Epithelial cell of esophagus (primary cell): ENCODE measurements around the gene PLXNA1.

Experiments used
- DNase-seq: peaks from one replicate; pipeline ENCODE4 v3.0.0; 2010; ENCODE audit warnings: low read depth
- H3K4me3 ChIP-seq: 2 replicates; pipeline ENCODE4 v1.5.1; 2011; ENCODE audit warnings: mild to moderate bottlenecking, low read length, control low read depth
- TF ChIP-seq, protein P1 (sequence below): IDR thresholded peaks from 2 replicates; pipeline ENCODE4 v1.5.1; 2011; ENCODE audit warnings: low read depth, mild to moderate bottlenecking, low read length, control low read depth, inconsistent platforms; ENCODE audit not compliant: insufficient read depth; ENCODE audit errors: missing control alignments

The PLXNA1 gene

DNA sequence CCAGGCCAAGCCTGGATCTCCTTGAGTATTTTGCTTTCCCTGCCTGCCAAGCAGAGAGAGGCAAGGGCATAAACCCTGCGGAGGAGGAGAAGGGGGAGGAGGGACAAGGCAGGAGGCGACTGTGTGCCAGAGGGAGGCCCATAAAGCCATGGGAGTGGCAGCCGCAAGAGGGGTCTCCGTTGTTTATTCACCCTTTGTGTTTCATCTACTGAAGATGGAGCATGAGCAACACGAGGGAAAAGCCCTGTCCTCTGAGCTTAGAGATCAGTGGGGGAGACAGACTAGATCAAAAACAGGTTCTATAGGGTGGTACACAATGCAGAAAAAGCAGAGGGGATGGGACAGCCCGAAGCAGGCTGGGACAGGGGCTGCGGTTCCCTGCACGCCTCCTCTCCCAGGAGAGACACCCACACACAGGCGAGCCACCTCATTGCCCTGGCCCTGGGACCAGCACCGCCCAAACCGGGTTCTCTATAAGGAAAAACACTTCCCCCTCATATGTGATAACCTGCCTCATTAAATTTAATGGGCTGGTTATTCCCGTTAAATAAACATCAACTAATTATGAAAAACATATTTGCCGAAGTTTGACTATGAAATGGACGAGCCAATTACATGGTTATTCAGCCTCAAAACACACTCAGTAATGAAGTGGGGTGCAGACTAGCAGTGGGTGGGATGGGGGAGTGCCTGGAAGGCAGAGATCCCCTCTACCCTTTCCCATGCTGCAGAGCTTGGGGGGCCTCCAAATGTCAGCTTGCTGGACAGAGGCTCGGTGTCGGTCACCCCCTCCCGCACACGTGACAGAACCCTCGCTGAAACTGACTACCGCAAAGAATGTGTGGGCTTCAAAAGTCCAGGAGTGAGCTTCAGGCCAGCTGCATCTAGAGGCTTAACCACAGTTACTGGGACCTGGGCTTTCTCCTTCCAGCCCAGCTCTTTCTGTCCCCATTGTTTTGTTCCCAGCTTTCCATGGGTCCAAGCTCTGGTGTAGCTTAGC, 14.2 kb upstream of the PLXNA1 start:
- DNase-seq: no peak
- H3K4me3 ChIP-seq: no peak overlapping the region
- TF ChIP-seq, protein P1, sequence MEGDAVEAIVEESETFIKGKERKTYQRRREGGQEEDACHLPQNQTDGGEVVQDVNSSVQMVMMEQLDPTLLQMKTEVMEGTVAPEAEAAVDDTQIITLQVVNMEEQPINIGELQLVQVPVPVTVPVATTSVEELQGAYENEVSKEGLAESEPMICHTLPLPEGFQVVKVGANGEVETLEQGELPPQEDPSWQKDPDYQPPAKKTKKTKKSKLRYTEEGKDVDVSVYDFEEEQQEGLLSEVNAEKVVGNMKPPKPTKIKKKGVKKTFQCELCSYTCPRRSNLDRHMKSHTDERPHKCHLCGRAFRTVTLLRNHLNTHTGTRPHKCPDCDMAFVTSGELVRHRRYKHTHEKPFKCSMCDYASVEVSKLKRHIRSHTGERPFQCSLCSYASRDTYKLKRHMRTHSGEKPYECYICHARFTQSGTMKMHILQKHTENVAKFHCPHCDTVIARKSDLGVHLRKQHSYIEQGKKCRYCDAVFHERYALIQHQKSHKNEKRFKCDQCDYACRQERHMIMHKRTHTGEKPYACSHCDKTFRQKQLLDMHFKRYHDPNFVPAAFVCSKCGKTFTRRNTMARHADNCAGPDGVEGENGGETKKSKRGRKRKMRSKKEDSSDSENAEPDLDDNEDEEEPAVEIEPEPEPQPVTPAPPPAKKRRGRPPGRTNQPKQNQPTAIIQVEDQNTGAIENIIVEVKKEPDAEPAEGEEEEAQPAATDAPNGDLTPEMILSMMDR: no peak

DNA sequence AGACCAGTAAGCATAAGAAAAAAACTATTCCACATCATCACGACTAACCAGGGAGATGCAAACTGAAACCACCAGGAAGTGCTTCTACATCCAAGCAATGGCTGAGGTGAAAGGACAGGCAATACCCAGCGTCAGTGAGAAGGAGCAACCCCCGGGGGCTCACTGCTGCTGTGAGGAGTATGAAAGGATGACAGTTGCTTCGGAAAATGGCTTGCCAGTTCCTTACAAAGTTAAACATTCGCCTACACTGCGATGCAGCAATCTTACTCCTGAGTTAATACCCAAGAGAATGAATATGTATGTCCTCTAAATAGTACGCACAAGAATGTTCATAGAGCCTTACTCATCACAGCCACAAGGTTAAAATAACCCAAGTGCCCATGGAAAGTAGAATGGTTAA, 13.3 kb upstream of the PLXNA1 start:
- no peak for DNase-seq
- TF ChIP-seq, protein P1: no peak
- no peak overlapping the region for H3K4me3 ChIP-seq

DNA sequence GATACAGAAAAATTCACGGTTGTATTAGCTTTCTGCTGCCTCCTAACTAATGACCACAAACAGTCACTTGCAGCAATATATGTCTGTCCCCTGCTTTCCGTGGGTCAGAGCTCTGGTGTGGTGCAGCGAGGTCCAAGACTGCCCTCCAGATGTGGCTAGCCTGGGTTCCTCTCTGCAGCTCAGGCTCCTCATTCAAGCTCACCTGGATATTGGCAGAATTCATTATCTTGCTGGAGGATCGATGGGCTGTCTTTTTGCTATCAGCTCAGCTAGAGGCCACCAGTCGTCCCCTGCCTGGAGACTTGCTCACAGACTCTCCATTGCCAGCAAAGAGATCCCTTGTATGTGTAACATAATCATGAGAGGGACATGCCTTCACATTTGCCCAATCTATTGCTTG, 12.8 kb upstream of the PLXNA1 start:
- H3K4me3 ChIP-seq: no peak overlapping the region
- no peak for DNase-seq
- TF ChIP-seq, protein P1: no peak

DNA sequence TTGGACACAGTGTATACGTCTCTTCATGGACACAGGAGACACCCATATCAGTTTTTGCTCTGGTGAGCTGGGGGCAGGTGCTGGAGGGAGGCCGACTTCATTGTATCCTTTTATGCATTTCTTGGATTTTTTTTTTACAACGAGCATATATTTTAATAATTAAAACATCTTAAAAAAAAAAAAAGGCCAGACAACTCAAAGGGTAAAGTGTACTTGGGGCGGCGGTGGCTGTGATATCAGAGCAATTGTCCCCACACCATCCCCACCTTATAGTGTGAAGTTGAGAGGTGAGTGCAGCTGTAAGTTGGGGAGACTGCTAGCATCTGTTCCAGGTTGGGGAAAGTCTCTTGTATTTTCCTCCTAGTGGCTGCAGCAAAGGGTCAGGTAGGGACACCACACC, 12.0 kb upstream of the PLXNA1 start:
- H3K4me3 ChIP-seq: no peak overlapping the region
- TF ChIP-seq, protein P1: no peak
- DNase-seq: no peak

DNA sequence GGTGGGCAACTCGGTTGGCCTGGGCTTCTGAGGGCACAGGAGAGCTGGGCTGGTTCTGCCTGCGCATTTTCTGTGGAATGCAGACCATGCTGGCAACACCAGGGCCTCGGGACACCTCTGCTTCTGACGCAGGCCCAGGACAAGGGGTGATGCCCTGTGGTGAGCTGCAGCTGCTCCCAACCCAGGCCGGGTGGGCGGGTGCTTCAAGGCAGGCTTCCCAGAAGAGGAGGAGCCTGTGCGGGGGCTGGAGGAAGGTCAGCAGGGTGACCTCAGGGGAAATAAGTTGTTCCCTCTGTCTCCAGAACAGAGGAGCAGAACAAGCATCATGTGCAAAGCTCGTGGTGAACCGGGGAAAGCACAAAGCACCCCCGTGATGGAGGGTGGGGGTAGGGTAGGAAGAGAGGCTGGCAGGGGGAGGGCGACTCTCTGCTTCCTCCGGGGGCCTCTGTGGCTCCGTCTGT, 11.0 kb upstream of the PLXNA1 start:
- H3K4me3 ChIP-seq: no peak overlapping the region
- TF ChIP-seq, protein P1: no peak
- no peak for DNase-seq

DNA sequence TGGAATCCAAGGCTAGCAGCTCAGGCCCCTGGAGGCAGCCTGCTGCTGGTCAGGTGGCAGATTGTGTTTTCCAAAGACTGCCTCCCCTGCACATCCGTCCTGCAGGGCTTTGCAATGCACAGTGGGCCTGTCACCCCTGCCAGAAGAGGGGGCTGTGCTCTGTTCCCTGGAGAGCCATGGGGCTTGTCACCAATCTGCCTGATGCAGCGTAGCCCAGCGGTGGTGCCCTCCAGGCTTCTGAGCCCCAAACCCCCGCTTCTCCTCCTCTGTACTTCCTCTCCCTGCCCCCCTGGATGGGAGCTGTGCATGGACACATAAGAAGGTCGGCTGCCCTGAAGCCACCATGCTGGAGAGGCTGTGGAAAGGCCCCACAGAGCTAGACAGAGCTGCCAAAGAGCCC, 10.0 kb upstream of the PLXNA1 start:
- TF ChIP-seq, protein P1: no peak
- no peak overlapping the region for H3K4me3 ChIP-seq
- no peak for DNase-seq

DNA sequence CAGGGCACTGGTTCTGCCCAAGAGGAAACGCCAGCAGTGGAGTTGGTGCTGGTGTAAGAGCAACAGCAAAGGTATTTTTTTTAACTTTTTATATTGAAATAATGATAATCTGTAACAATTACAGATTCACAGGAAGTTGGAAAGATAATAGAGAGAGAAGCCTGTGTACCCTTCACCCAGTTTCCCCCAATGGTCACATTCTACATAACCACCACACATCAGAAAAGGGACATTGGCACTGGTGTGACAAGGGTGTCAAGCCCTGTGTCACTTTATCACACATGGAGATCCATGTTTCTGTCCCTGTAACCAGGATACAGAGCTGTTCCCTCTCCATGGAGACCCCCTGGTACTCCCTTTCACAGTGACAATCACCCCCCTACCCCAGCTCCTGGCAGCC, 9.1 kb upstream of the PLXNA1 start:
- DNase-seq: no peak
- TF ChIP-seq, protein P1: no peak
- H3K4me3 ChIP-seq: no peak overlapping the region
